Umbilical cord (tissue), 2 donors: Measurements from ENCODE around the gene ANKRD40CL. TPM values are rescaled to one million over a fixed set of nuclear protein-coding genes. Genes with fewer than 3 reads are reported as not detected.
A peak's percentile ranks its signal among the peaks of the same experiment; 100 is the strongest.
"Not testable (repeated sequence)": the region's sequence is repeated elsewhere in the genome, so short reads cannot be mapped to it uniquely, and the experiment has no call there.

Source experiments
- DNase-seq: peaks from one replicate; pipeline ENCODE4 v3.0.0-alpha.2; 2015; ENCODE audit warnings: low spot score
- total RNA-seq: library from RNA; depleted of rRNA; stranded (reverse); fragments of >200 nt; gene quantifications from one replicate; pipeline ENCODE4 v1.2.3, GENCODE V29; 2014; ENCODE audit warnings: low replicate concordance; ENCODE audit not compliant: insufficient read depth

The ANKRD40CL gene
- total RNA-seq, 1 donor from 2014 or later, result 2.9 TPM

DNA sequence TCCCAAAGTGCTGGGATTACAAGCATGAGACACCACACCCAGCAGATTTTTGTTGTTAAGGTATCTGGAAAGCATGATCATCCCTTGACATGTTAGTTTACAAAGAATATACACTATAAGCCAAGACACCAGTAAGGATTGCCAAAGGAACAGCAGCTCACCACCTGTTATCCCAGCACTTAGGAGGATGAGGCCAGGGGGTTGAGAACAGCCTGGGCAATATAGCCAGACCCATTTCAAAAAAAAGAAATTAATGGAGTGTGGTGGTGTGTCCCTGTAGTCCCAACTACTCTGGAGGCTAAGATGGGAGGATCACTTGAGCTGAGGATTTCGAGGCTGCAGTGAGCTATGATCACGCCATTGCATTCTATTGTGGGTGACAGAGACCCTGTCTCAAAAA is 5.1 kb downstream of the ANKRD40CL start:
- no peak for DNase-seq

DNA sequence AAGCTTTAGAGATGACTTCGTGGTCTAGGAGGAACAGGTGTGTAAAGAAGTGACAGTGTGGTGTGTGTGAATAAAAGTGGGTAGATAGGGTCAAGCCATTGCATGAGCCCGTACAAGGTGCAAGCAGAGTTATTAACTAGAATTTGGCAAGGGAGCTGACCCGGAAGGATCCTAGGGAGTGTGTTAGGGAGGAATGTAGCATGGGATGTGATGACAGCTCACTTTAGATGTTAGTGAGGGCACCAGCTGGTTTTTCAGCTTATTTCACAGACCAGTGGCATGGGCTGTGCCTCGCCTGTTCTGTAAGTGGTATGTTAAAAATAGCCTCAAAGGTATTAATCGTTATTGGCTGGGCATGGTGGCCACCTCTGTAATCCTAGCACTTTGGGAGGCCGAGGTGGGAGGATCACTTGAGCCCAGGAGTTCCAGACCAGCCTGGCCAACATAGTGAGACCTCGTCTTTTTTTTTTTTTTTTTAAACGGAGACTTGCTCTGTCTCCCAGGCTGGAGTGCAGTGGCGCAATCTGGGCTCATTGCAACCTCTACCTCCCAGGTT is 8.3 kb downstream of the ANKRD40CL start:
- DNase-seq, result no peak

DNA sequence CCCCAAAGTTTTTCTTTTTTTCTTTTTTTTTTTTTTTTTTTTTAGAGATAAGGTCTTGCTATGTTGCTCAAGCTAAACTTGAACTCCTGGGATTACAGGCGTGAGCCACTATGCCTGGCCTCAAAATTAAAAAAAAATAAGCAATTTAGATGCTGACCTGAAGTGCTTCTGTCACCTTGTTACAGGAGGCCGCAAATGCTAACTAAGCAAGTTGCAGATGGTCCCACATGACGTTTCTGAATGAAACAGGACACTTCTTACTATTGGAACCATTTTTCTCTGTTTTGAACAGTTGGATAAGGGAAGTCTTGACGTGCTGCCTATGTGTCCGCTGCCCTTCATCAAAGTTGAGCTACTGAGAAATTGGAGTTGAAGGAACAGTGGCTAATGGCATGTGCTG is 8.8 kb downstream of the ANKRD40CL start:
- DNase-seq, result no peak

DNA sequence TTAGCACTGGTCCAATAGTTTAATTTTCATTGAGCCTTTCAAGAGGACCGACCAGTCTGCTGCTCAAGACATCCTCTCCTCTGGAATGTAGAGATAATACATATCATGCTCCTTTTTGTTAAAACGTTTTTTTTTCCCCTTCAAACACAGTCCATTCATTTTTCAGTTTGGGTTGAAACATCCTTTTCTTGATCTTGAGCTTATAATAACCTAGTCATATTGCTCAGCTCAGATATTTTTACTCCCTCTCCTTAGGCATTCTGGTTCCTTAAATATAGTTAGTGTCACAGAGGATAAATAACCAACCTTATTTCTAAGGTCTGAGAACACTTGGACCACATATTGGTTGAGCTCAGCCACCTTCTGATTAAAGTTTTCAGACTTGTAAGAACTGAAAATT is 12.8 kb downstream of the ANKRD40CL start:
- DNase-seq, result no peak

DNA sequence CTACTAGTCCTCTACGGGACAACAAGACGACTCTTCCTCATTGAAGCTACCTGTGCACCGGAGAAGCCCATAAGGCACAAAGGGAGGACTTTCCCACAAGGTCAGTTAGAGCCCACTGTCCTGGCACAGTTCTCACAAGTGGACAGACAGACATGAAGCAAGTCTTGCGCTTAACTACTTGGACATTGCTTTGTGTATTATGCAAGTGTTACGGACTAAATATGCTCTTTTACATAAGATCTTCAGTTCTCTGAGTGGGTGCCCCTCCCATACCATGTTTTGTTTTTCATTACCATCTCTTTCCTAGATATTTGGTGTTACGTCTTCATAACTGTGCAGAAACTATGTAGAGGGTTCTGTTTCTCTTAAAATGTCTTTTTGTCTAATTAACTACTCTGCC is 18.1 kb downstream of the ANKRD40CL start:
- no peak for DNase-seq

DNA sequence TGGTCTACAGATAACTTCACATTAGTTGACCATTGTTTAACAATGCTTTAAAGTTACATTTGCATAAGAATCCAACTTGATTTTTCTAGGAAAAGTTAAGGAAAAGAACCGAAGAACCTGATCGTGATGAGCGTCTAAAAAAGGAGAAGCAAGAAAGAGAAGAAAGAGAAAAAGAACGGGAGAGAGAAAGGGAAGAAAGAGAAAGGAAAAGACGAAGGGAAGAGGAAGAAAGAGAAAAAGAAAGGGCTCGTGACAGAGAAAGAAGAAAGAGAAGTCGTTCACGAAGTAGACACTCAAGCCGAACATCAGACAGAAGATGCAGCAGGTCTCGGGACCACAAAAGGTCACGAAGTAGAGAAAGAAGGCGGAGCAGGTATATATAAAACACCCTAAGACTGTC is 21.7 kb downstream of the ANKRD40CL start:
- no peak for DNase-seq

DNA sequence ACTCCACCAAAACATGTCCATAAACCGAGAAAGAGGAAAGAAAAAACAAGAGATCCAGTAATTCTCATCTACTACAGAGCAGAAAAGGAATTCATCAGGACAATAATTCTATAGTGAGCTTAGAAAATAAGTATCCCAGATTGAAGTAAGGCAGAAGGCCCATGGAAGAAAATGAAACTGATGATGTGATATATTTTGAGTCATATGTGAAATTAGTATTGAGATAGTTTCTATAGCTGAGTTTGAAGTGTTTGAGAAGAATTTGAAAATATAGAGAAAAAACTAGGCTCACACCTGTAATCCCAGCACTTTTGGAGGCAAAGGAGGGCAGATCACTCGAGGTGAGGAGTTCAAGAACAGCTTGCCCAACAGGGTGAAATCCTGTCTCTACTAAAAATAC is 28.2 kb downstream of the ANKRD40CL start:
- no peak for DNase-seq

DNA sequence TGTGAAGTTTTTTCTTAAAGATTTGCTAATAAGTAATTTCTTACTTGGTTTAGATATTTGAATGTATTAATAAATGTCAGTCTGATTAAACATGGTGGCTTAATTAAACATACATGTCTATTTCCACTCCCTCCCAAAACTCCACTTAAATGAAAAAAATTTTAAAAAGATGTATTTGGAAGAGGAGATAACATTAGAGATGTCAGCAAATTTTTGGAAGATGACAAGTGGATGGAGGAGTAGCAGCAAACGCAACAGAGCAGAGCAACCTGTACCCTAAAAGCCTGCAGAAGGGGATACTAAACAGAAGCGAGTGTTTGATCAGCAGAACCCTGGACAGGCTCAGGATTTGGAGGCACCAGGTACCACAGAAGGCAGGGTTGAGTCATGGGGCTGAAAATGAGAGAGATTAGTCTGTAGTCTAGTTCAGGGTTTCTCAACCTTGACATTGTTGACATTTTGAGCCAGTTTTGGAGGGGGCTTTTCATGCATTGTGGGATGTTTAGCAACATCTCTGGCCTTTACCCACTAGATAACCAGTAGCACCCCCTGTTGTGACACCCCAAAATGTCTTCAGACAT is 30.1 kb downstream of the ANKRD40CL start:
- no peak for DNase-seq

DNA sequence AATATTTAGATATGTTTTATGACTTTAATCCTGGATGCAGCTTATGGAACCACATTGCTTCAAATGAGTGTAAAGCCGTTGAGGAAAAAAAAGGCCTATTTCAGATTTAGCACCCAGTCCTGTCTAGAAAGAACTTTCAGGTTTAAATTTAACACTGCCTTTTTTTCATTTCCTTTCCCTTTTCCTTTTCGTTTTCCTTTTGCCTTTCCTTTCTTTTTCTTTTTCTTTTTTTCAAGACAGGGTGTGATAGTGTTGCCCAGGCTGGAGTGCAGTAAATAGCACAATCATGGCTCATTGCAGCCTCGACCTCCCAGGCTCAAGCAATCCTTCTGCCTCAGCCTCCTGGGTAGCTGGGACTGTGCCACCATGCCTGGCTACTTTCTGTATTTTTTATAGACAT is 32.0 kb downstream of the ANKRD40CL start:
- DNase-seq, result no peak

DNA sequence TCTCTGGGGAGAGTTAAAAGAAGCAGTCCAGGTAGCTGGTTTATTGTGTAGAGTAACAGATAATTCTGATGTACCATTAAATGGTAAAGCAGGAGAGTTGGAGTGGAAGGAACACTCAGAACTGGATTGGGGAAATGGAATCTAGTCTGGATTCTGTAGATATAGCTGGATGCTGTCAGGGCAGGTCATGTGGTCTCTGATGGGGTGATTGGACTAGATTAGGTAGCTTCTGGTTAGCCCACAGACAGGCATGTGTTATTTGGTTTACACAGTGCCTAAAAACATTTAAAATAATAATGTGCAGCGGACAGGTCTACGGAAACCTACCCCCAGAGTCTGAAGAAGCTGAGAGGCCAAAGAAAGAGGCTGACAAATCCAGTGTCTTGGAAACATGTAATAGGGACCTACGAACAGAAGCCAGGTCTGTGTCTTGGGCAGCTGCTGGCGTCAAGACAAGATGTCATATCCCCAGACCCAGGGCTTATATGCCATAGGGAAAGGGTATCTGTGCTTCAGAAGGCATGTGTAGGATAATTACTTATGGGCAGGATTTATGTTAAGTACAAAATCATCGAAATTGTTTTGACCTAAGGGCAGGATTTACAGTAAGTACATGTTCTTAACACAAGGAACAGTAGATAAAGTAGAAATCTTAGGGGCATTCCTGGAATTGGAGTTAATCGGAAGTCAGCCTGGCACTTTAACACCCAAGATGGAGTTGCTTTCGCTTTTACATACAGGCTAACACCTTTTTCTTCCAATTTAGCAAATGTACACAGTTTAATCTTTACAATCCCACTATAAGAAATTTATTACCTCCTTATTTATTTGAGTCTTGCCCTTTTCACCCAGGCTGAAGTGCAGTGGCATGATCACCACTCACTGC is 35.5 kb downstream of the ANKRD40CL start:
- DNase-seq, result no peak

DNA sequence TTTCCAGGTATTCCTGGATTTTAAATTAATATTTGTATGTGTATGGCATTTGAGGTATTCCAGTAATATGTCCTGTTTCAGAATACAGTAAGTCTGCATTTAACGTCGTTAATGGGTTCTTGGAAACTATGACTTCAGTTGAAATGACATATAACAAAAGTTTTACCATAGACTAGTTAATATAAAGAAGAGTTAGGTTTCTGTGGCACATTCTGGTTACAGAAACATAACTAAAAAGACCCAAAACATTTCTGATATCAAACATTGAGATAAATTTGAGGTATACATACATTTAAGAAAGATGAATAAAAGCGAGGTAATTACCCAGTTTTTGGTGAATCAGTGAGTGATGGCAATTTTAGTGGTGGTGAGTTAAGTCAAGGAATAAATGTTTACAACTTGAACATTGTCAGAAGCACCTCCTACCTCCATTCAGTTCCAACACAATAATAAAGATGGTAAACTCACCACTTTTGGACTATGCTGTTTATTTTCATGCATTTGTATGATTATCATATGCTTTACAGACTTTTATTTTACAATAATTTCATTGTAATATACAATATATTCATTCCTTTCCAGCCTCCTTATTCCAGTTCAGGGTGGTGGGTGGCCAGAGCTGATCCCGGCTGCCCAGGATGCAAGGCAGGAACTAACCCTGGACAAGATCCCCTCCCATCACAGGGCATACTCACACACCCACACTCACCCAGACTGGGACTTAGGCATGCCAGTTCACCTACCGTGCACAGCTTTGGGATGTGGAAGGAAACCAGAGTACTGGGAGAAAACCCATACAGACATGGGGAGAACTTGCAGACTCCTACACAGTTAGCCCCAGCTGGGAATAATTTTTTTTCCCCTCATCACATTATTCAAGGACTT is 38.2 kb downstream of the ANKRD40CL start:
- no peak for DNase-seq

DNA sequence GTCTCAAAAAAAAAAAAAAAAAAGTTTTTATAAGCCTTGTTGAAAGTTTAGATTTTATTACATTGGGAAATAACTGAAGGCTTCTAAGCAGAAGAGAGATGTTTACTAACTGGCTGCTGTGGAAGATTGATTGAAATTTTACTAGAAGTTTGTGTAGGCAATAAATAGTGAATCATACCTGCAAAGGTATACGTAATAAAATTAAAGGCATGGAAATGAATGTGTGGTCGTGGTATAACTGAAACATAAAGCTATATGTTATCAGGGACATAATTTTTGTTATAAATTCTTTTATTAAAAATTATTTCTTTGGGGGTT is 39.2 kb downstream of the ANKRD40CL start:
- DNase-seq, result no peak

DNA sequence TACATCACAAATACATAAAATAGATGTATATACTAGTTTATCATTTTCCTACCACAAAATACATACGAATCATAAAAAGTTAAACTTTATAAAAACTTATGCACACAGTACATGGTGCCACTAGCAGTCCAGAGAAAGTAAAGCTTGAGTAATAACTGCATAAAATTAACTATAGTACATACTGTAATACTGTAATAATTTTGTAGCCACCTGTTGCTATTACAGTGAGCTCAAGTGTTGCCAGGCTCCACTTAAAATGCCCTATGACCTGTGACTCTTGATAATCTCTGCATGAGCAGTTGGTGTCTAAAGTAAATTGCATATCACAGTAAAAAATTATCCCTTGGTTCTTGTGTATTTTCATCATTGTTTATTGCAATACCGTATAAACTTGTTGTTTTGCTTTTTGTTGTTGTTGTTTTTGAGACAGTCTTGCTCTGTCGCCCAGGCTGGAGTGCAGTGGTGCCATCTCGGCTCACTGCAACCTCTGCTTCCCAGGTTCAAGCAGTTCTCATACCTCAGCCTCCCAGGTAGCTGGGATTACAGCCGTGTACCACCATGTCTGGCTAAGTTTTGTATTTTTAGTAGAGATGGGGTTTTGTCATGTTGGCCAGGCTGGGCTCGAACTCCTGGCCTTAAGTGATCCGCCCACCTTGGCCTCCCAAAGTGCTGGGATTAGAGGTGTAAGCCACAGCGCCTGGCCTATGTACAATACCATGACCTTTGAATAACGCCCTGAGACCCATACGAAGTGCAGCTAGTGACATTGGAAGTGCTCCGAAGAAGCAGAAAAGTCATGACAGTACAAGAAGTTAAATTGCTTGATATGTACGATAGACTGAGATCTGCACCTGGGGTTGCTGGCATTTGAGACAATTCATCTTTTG is 41.3 kb downstream of the ANKRD40CL start:
- no peak for DNase-seq

DNA sequence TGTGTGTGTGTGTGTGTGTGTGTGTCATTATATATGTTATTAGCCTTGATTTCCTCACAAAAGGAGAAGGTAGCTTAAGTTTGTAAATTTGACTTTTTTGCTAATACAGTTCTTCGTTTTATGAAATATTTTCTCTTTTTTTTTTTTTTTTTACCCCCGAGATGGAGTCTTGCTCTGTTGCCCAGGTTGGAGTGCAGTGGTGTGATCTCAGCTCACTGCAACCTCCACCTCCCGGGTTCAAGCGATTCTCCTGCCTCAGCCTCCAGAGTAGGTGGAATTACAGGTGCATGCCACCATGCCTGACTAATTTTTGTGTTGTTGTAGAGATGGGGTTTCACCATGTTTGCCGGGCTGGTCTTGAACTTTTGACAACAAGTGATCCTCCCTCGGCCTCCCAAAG is 42.7 kb downstream of the ANKRD40CL start:
- DNase-seq, result not testable (repeated sequence)

DNA sequence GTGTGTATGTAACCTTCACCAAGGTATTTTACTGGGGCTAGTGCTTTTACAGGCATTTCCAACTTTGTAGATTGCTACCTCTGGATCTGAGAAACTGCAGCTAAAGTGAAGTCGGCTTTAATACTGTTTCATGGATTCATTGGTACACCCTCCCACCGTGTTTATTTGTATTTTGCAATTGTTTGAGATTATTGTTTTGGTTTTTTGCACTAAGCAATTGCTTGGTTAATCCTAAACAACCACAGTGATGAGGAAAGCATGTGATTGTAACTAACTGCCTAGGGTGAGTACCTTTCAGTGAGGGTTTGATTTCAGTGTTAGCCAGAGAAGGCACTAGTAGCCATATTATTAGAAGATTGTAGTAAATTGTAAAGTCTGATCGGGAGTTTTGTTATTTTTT is 44.6 kb downstream of the ANKRD40CL start:
- no peak for DNase-seq

DNA sequence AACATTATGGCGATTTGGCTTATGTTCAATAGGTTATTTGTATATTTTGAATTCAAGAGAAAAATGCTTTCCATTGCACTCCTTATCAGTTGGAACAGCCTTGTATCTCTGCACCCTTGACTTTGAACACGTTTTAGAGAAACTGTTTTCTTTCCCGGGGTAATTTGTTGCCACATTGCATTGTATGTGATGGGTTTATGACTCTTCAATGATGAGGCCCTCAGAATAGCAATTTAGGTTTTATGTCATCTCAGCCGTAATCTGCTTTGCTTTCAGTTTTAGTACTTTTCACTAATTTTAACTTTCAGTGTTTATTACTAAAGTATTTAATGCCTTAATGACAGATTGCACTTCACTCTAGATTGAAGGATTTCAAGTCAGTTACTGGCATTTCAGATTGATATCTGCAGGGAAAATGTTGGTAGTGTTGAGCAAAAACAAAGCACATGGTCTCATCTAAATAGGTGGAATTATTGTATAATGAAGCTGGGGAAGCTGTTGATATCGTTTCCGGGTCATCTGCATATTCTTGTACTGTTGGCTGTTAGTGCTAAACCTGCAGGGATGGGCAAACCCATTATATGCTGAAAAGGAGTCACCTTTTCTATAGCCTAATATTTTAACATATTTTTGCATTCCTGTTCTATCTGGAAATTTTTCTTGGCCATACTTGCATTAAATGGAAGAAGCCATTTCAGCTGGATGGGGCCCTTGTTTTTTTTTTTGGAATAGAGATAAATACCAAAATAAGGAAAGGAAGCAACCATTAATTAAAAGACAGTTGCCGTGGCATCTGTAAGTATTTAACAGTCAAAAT is 45.9 kb downstream of the ANKRD40CL start:
- no peak for DNase-seq

DNA sequence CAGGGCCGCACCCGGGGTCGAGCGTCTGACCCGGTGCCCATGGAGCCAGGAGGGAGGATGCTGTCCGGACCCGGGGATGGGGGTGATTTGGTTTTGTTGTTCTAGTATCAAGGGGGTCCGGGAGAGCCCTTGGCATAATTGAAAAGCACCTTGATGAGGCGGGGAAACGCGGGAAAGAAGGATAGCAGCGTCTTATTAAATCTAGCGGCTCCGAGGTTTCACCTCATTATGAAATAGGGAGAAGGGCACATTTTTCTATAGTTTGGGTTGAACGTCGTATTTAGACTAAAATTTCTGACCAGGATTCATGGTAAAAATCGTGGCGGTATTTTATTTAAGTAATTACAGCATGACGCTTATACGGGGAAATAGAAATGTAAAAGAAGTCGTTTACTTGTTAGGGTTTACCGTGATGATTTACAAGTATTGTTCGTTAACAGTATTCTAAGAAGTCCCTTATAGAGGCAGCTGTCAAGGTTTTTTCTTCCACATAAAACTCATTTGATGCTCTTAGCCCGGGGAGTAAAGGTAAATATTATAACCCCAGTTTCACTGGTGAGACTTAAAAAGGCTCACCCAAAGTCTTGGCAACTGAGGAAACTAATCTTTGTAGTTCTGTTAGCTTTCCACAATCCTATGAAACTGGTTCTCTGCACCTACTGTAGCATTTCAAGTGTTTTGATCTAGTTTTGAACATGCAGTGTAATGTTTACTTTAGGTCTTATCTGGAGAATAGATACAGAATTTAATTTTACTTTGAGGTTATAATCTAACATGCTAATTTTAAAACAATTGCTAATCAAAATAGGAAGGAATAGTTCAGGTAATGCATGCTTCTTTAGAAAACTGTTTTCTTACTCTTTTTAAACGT is 47.2 kb downstream of the ANKRD40CL start:
- DNase-seq, result no peak

DNA sequence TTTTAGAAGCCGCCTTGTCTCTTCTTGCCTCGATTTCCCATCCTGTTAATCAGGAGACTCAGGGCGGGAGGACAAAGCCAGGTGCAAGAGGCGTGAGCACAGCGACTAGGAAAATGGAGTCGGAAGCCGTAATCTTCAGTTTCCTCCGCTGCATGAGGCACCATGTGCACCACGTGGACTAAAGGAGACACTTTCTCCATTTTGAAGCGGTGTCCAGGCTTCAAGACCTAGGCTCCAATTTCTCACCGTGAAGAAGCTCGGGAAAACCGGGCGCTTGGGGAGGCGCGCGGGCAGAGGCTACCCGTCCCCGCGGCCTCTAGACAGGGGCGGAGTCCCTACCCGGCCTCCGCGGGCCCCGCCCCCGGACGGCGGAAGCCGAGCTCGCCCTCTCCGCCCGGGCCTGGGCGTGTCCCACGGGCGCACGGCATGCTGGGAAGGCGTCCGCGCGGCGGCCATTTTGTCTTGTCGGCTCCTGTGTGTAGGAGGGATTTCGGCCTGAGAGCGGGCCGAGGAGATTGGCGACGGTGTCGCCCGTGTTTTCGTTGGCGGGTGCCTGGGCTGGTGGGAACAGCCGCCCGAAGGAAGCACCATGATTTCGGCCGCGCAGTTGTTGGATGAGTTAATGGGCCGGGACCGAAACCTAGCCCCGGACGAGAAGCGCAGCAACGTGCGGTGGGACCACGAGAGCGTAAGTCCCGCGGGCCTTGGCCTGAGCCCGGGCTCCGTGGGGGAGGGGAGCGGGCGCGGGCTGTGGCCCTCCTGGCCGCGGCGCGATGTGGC is 48.0 kb downstream of the ANKRD40CL start, which contains the start of gene LUC7L3:
Gene LUC7L3 (plus strand): TSS at position 460 of the 780 bp plus-strand sequence. CDS start 130 bp downstream, at position 590.
- DNase-seq, result peak; percentile 97
